Kidney glomerular epithelial cell (primary cell): Measurements from ENCODE around the gene CHMP4B.
A peak's percentile ranks its signal among the peaks of the same experiment; 100 is the strongest.

ENCODE experiments used
- DNase-seq: peaks from one replicate; lab custom pipeline; 2025; lab: John Stamatoyannopoulos, UW

Gene CHMP4B, protein sequence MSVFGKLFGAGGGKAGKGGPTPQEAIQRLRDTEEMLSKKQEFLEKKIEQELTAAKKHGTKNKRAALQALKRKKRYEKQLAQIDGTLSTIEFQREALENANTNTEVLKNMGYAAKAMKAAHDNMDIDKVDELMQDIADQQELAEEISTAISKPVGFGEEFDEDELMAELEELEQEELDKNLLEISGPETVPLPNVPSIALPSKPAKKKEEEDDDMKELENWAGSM

DNA sequence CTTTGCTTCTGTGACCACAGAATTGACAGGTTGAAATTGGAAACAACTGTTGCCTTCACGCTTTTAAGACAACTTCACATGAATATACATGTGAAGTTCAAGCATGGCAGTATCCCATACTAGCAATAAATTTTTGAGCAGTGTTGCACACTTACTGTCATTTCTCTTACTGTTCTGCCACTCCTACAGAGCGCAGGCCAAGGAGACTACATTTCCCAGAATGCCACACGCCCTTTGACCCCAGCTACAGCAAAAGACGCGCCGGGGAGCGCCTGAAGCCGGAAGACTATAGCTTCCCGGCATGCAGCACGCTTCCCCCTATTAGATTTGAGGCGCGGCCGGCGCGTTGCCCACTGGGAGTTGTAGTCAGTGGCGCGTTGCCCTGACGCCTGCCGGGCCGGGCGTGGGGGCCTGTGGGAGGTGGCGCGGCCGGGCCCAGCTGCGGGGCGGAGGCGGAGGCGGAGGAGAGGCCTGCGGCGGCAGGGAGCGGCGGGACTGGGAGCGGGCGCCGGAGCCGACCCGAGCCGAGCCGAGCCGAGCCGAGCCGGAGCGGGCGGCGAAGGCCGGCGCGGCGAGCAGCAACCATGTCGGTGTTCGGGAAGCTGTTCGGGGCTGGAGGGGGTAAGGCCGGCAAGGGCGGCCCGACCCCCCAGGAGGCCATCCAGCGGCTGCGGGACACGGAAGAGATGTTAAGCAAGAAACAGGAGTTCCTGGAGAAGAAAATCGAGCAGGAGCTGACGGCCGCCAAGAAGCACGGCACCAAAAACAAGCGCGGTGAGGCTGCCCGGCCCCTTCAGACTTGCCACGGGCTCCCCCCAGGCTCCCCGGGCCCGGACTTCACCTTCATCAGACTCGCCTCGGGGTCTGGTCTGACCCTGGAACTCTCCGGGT is at the start of gene CHMP4B:
Gene CHMP4B, plus strand, starts transcription at position 464 of the 891 bp plus-strand sequence. Its CDS starts 121 bp downstream, at position 585.
- DNase-seq = peak; percentile 97

DNA sequence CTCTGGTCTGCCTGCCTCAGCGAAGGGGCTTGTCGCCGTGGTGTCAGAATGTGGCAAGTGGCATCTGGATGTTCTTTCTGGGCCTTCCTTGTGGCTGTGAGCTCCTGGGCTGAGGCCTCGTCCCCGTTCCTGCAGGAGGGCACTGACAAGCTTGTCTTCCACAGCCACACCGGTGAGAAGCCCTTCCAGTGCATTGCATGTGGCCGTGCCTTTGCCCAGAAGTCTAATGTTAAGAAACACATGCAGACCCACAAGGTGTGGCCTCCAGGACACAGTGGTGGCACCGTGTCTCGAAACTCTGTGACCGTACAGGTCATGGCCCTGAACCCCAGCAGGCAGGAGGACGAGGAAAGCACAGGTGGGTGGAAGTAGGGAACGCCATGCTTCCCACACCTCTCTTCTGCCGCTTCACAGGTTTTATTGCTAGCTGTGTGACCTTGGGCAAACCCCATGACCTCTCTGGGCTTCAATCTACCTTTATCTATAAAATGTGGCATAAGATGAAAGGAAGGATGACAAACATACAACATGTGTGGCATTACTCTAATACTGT is 49.4 kb upstream of the CHMP4B start:
- no peak for DNase-seq

DNA sequence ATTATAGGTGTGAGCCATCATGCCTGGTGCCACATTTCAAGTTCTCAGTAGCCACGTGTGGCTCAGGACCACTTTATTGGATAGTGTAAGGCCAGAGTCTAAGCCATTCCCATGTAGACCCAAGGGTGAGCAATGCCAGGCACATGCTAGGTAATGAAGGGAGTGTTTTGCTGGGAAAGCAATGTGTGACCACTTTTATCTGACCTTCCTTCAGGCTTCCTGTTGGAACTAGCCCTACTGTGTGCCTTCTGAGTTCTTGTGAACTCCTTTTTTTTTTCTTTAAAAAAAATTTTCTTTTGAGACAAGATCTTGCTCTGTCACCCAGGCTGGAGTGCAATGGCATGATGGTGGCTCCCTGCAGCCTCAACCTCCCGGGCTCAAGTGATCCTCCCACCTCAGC is 46.0 kb upstream of the CHMP4B start:
- no peak for DNase-seq

DNA sequence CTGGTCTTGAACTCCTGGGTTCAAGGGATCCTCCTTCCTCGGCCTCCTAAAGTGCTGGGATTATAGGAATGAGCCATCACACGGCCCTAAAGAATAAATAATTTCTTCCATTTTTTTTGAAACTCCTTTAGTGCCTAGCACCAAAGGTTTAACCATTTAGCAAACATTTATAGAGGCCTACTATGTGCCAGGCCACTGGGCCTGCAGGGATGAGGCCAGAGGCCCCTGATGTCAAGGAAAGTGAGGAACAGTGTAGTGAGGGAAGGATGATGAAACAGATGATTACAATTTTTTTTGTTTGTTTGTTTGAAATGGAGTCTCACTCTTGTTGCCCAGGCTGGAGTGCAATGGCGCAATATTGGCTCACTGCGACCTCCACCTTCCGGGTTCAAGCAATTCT is 45.6 kb upstream of the CHMP4B start:
- DNase-seq = no peak

DNA sequence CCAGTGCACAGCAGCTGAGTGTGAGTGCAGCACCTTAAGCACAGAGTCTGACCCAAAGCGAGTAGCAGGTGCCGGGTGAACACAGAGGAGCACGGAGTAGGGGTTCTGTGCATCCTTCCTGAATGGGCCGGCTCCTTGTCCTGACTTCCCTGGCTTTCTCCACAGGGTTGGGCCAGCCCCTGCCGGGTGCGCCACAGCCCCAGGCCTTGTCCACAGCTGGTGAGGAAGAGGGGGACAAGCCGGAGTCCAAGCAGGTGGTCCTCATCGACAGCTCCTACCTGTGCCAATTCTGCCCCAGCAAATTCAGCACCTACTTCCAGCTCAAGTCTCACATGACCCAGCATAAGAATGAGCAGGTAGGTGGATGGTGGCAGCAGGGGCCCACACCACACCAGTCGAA is 44.5 kb upstream of the CHMP4B start:
- no peak for DNase-seq

DNA sequence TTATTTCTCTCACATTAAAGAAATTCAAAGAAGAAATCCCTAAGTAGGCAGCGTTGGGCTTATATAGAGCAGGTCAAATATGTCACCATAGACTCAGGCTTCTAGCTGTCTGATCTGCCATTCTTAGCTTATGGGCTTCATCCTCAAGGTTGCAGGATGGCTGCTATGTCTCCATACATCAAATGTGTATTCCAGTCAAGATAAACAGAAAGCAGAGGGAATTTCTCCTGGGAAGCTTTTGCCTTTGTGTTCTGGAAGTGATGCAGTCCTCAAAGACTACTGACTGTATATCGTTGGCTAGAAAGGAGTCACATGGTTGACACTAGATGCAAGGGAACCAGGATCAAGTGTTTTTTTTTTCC is 43.4 kb upstream of the CHMP4B start:
- no peak for DNase-seq

DNA sequence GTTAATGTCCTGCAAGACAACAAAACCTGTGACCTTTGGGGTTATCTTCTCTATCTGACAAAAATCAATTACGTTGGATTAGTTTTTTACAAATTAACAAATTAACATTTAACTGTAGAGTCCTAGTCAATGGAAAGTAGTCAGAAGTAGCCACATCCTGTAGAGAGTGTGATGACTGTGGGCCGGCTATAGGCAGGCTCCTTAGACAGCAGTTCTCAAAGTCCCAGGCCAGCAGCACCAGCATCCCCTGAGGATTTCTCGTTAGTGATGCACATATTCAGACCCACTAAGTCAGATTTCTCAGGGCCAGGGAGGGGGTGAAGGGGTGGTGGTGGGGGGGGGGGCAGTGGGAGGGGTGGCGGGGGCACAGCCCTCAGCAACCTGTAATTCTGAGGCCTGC is 42.1 kb upstream of the CHMP4B start:
- DNase-seq = no peak

DNA sequence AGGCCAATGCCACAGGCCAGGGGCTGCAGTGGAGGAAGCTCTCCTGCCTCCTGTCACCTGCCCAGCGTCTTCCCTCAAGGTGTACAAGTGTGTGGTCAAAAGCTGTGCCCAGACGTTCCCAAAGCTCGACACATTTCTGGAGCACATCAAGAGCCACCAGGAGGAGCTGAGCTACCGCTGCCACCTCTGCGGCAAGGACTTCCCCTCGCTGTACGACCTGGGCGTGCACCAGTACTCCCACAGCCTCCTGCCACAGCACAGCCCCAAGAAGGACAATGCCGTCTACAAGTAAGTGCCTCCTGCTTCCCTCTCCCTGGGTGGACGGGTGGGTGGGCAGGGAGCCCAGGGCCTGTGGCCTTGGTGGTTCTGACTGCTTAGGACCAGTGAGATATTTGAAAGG is 41.1 kb upstream of the CHMP4B start:
- no peak for DNase-seq

DNA sequence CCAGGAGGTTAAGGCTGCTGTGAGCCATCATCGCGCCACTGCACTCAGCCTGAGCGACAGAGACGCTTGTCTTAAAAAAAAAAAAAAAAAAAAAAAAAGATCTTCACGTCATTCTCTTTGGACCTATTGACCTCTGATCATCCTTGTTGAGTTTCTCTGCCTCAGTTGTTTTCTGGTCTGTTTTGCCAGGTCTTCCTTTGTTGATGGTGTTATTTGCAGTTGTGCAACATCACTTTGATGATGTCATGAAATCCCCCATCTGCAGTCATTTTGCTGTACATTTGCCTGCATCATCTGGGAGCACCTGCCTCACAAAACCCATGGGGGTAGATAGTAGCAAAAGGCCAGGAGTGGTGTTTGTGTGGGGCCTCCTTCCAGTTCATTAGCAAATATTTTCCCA is 39.2 kb upstream of the CHMP4B start:
- DNase-seq = no peak

DNA sequence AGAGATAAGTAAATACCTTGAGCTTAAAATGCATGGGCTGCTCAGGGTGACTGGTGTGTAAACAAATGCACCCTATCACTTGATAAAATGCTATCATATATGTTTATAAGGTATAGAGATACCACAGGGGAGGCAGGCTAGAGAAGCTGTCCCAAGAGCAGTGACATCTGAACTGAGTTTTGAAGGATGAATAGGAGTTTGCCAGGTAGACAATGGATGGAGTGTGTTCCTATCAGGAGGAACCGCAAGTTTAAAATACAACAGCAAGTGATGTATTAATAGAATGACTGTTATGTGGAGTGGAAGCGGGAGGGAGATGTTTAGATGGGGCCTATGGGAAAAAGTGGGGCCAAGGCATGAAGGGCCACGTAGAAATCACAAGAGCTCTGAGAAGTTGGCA is 38.7 kb upstream of the CHMP4B start:
- DNase-seq = no peak

DNA sequence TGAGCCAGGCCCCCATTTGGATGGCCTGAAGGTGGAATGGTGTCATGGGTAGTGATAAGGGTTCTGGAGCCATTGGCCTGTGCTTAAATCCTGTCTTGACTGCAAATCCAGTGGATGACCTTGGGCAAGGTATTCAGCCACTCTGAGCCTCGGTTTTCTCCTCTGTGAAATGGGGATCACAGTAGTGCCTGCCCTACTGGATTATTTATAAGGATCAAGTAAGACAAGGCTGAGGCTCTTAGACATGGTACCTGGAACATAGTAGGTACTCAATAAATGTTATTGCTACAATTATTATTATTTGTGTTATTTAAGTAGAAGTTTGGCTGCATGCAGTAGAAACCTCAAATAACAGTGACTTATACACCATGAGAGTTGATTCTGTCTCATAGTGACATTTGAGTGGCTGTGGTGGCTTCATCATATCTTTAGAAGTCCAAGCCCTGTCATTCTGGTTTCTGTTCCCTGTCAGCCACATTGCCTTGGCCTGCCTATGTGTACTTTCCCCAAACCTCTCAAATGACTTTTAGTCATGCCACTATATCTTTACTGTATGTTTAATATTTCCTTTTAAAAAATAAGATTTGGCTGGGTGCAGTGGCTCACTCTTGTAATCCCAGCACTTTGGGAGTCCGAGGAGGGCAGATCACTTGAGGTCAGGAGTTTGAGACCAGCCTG is 37.6 kb upstream of the CHMP4B start:
- DNase-seq = no peak

DNA sequence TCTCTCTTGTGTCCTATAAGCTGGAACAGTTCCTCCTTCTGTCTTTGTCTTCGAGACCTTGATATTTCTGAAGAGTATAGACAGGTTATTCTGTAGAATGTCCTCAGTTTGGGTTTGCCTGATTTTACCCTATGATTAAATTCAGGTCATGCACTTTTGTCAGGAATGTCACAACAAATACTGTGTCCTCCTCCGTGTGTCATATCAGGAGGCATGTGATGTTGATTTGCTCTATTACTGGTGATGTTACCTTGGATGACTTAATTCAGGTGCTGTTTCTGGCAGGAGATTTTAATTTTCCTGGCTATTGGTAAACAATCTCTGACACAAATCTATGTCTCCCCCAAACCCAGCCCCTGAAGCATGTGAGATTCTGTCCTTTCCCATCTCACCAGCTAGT is 33.3 kb upstream of the CHMP4B start:
- no peak for DNase-seq

DNA sequence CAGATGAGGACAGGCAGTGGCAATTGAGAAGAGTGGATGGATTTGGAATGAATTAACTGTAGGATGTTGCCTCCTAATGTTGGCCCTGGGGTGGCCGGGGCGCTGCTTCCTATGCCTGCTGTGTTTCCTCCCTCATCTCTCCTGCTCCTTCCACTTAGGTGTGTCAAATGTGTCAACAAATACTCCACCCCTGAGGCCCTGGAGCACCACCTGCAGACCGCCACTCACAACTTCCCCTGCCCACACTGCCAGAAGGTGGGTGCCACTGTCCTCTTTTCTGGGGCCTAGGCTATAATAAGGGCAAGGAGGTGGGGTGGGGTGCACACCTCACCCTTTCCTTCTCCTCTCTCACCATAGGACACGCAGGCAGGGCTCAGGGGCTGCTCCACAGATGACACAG is 30.0 kb upstream of the CHMP4B start:
- DNase-seq = no peak

DNA sequence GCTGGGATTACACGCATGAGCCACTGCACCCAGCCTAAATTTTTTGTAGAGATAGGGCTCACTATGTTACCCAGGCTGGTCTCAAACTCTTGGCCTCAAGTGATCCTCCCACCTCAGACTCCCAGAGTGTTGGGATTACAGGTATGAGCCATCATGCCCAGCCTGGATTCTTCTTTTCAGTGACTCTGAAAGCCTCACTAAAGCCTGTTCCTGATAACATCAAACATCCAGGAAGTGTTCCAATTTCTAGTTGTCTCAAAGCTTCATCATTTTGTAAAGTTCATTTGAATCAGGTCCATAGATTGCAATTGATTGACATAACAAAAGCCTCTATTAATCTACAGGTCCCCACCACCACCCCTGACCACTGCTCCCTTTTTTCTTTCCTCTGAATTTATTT is 29.2 kb upstream of the CHMP4B start:
- DNase-seq = no peak

DNA sequence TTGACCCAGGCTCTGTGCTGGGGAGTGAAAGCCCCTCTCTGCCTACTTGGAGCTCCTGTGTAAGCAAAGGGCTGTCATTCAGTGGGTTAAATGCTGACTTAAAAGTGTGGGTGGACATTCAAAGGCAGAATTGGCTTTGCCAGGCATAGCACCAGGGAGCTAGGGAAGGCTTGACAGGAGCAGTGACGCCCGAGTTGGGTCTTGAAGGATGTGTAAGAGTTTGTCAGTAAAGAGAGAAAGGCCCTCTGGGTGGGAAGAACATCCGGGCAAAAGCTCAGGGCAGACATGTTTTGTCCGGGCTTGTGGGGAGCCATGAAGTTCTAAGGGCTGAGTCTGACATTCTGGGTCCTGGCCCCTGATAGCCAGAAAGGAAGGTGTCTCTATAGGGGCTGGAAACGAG is 27.9 kb upstream of the CHMP4B start:
- DNase-seq = no peak

DNA sequence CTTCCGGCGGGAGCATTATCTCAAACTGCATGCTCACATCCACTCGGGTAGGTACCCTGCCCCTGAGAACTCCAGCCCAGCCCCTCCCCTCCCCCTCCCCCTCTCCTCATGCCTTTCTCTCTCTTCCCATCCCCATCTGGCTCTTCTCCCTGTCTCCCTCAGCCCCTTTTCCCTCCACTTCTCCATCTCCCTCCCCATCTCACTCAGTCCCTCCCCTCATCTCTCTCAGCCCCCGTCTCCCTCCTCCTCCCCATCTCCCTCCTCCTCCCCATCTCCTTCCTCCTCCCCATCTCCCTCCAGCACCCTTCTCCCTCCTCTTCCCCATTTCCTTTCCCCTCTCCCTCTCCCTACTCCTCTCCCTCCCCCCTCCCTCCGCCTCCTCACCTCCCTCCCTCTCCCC is 27.3 kb upstream of the CHMP4B start:
- no peak for DNase-seq

DNA sequence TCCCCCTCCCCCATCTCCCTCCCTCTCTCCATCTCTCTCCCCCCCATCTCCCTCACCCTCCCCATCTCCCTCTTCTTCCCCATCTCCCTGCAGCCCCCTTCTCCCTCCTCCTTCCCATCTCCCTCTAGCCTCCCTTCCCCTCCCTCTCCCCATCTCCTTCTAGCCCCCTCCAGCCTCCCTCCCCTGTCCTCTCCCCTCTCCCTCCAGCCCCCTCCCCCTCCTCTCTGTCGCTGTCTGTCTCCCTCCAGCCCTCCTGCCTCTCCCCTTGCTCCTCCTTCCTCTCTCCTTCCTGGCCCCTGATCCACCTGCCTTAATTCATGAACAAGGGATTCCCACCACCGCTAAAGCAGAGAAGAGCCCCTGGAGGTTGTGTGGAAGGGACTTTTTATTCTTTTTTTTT is 26.9 kb upstream of the CHMP4B start:
- DNase-seq = no peak

DNA sequence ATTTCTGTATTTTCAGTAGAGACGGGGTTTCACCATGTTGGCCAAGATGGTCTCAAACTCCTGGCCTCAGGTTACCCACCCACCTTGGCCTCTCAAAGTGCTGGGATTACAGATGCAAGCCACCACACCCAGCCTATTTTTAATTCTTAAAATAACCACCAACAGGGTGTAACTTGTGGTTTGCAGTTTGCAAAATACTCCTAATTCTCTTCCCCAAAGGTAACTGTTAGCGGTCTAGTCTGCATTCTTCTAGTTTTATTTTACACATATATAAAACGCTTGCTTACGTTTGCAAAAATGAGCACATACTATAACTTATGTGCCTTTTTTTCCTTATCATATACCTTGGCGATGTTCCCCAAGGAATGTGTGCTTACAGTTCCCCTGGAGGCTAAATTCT is 25.6 kb upstream of the CHMP4B start:
- DNase-seq = no peak

DNA sequence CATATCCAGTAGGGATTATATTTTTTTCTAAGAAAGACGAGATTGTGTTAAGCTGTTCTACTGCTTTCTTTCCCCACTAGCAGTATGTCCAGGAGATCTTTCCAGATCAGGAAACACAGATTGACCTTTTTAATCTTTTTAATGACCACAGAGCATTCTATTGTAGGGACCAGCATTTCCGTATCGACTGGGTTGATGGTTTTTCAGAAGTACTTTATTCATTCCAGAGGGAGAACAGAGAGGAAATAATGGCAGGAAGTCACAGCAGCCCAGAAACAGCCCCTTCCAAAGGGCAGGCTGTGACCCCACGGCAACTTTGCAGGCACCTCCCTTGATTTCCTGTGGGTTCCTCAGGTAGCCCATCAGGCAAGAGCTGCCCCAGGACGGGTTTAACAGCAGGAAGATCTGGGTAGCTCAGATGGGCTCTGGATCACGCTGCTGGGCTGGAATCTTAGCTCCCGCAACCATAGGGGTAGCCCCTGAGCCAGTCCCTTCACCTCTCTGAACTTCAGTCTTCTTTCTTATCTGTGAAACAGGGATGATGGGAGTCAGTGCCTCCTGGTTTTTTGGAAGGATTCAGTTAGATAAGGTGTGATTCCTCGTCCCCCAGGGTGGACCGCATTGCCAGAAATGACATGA is 23.8 kb upstream of the CHMP4B start:
- no peak for DNase-seq

DNA sequence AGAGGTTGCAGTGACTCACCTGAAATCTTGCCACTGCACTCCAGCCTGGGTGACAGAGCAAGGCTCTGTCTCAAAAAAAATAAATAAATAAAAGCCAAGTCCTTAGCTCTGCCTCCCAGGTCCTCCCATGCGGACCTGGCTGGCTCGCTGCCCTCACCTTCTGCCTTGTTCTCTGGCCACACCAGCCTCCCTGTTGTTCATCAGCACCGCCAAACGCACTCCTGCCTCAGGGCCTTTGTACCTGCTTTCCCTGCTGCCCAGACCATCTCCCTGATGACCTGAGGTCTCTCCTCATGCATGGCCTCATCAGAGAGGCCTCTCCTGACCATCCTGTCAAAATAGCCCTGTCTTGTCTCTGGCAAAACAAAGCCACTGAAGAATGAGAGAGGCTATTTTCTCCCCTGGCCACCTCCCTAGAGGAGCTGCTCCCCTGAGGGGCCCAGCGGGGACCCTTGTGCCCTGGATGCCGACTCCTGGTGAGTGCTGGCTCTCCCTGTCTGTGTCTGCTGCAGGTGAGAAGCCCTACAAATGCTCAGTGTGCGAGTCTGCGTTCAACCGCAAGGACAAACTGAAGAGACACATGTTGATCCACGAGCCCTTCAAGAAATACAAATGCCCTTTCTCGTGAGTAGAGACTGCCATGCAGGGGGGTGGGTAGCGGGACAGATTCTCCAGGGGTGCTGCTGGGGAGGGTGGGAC is 22.6 kb upstream of the CHMP4B start:
- no peak for DNase-seq

DNA sequence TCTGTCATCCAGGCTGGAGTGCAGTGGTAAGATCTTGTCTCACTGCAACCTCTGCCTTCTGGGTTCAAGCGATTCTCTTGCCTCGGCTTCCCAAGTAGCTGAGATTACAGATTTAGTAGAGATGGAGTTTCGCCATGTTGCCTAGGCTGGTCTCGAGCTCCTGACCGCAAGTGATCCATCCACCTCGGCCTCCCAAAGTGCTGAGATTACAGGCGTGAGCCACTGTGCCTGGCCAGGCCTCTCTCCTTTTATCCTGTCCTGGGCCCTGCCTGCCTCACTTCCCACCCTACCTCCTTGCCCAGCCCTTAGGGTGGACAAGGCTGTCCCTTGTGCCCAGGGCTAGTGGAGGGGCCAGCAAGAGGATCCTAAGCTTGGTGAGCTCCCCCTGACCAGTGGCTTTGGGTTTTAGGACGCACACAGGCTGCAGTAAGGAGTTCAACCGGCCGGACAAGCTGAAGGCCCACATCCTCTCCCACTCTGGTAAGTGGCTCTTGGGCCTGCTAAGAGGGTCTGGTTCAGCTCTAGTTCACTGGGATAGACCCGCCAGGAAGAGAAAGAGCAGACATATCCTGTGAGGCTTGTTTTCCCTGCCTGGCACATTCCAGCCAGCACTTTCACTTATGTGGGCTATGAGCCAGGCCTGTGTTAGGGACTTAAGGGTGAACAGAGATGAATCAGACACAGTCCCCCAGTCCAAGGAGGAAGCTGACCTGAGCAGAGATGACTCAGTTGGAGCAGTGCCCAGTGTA is 21.9 kb upstream of the CHMP4B start:
- peak; percentile 99 for DNase-seq
